Karpas-422 (cell line): ENCODE measurements around the gene DVL1. TPM values are rescaled to one million over a fixed set of nuclear protein-coding genes. Genes with fewer than 3 reads are reported as not detected.

Source experiments
- DNase-seq: peaks from one replicate; pipeline ENCODE4 v3.0.0-alpha.2; 2015
- H2AFZ ChIP-seq: fragments of 200-600 bp; sonication (generic); 2 replicates; pipeline ENCODE4 v1.6.1; 2014; ENCODE audit warnings: antibody characterized with exemption, low read length, mixed read lengths
- H3K27ac ChIP-seq: fragments of 200-600 bp; sonication (generic); 2 replicates; pipeline ENCODE4 v1.5.1; 2014; ENCODE audit warnings: mild to moderate bottlenecking, low read length, moderate library complexity
- H3K27me3 ChIP-seq: fragments of 200-600 bp; sonication (generic); 2 replicates; pipeline ENCODE4 v1.6.1; 2014; ENCODE audit warnings: low read length, mixed read lengths
- H3K36me3 ChIP-seq: fragments of 200-600 bp; sonication (generic); 2 replicates; pipeline ENCODE4 v1.6.1; 2014; ENCODE audit warnings: low read length, mixed read lengths; ENCODE audit not compliant: insufficient read depth
- H3K4me1 ChIP-seq: fragments of 200-600 bp; sonication (generic); 2 replicates; pipeline ENCODE4 v1.6.1; 2014; ENCODE audit warnings: mild to moderate bottlenecking, low read length, mixed read lengths
- H3K4me2 ChIP-seq: fragments of 200-600 bp; sonication (generic); 2 replicates; pipeline ENCODE4 v1.6.1; 2014; ENCODE audit warnings: low read length, low read depth, mild to moderate bottlenecking; ENCODE audit not compliant: poor library complexity, severe bottlenecking
- H3K4me3 ChIP-seq: fragments of 200-600 bp; sonication (generic); 2 replicates; pipeline ENCODE4 v1.5.1; 2014; ENCODE audit warnings: mild to moderate bottlenecking, antibody characterized with exemption, low read length, mixed read lengths
- H3K79me2 ChIP-seq: fragments of 200-600 bp; sonication (generic); 2 replicates; pipeline ENCODE4 v1.6.1; 2014; ENCODE audit warnings: mild to moderate bottlenecking, low read length, mixed read lengths
- H3K9ac ChIP-seq: fragments of 200-600 bp; sonication (generic); 2 replicates; pipeline ENCODE4 v1.6.0; 2014; ENCODE audit warnings: low read length
- H3K9me2 ChIP-seq: fragments of 200-600 bp; sonication (generic), shearing (Covaris generic); replicated peaks from 2 replicates; pipeline ENCODE4 v1.6.0; 2014; ENCODE audit warnings: mild to moderate bottlenecking, low read length, moderate library complexity; ENCODE audit not compliant: insufficient read depth
- H3K9me3 ChIP-seq: fragments of 300-700, 200-600 bp; sonication (generic); 2 replicates; pipeline ENCODE4 v1.6.1; 2014; ENCODE audit warnings: low read length, mixed read lengths
- H4K20me1 ChIP-seq: fragments of 200-600 bp; sonication (generic); 2 replicates; pipeline ENCODE4 v1.6.1; 2014; ENCODE audit warnings: mild to moderate bottlenecking, antibody characterized with exemption, low read length, low read depth; ENCODE audit not compliant: insufficient read depth
- total RNA-seq: library from RNA; depleted of rRNA; stranded (reverse); fragments of >200 nt; shearing (Covaris generic); gene quantifications from 2 replicates; pipeline ENCODE4 v1.2.3, GENCODE V29; 2014; ENCODE audit warnings: low replicate concordance

The DVL1 gene
- total RNA-seq, 1 experiment from 2014 or later = 36.0 TPM

- Histone ChIP-seq H3K9ac (no peak overlapping the region), H3K4me1 (0 out of 2 replicates have a peak, but pooled peaks cover 3% of the 10 kb centered on the region)
Measured at GRCh38 chr1:1361233-1361981, 12.2 kb upstream of the DVL1 start.

GRCh38 chr1:1360506-1361169 lies 11.4 kb upstream of the DVL1 start:
- Histone ChIP-seq H3K4me1 (0 out of 2 replicates have a peak, but pooled peaks cover 3% of the 10 kb centered on the region), H4K20me1 (no peaks in the 10 kb centered on the region), H3K27ac (no peak overlapping the region), H3K4me2 (no peak overlapping the region), H2AFZ (no peak overlapping the region), H3K4me3 (no peak overlapping the region), H3K36me3 (no peaks in the 10 kb centered on the region), H3K9ac (no peak overlapping the region), H3K9me3 (no peaks in the 10 kb centered on the region), H3K27me3 (no peaks in the 10 kb centered on the region), H3K79me2 (no peaks in the 10 kb centered on the region), H3K9me2 (no peaks in the 10 kb centered on the region)
- no peak for DNase-seq

More at GRCh38 chr1:1361233-1361981, 12.2 kb upstream of the DVL1 start:
- Histone ChIP-seq H3K4me3 (no peak overlapping the region), H2AFZ (no peak overlapping the region), H3K79me2 (no peaks in the 10 kb centered on the region), H3K27ac (no peak overlapping the region), H3K4me2 (no peak overlapping the region), H4K20me1 (no peaks in the 10 kb centered on the region), H3K27me3 (no peaks in the 10 kb centered on the region), H3K36me3 (no peaks in the 10 kb centered on the region), H3K9me3 (peaks cover 8% of the 10 kb centered on the region), H3K9me2 (no peaks in the 10 kb centered on the region)
- no peak for DNase-seq

- Histone ChIP-seq H3K4me2 (no peak overlapping the region), H3K79me2 (no peaks in the 10 kb centered on the region), H3K9ac (no peak overlapping the region), H3K27ac (no peak overlapping the region), H3K36me3 (no peaks in the 10 kb centered on the region), H3K4me3 (no peak overlapping the region), H3K9me3 (no peaks in the 10 kb centered on the region), H2AFZ (no peak overlapping the region), H3K4me1 (0 out of 2 replicates have a peak, but pooled peaks cover 3% of the 10 kb centered on the region), H3K9me2 (no peaks in the 10 kb centered on the region), H3K27me3 (no peaks in the 10 kb centered on the region), H4K20me1 (no peaks in the 10 kb centered on the region)
- DNase-seq = no peak
Measured at GRCh38 chr1:1359664-1360468, 10.6 kb upstream of the DVL1 start.

- H3K4me3 ChIP-seq = no peak overlapping the region
- H3K27ac ChIP-seq = no peak overlapping the region
- H3K9ac ChIP-seq = no peak overlapping the region
- H3K36me3 ChIP-seq = no peaks in the 10 kb centered on the region
- H3K27me3 ChIP-seq = no peaks in the 10 kb centered on the region
- H3K9me3 ChIP-seq = no peaks in the 10 kb centered on the region
- H3K4me2 ChIP-seq = no peak overlapping the region
- H3K79me2 ChIP-seq = no peaks in the 10 kb centered on the region
- 0 out of 2 replicates have a peak, but pooled peaks cover 3% of the 10 kb centered on the region for H3K4me1 ChIP-seq
- no peak overlapping the region for H2AFZ ChIP-seq
- DNase-seq = no peak
- no peaks in the 10 kb centered on the region for H3K9me2 ChIP-seq
- no peaks in the 10 kb centered on the region for H4K20me1 ChIP-seq
Measured at GRCh38 chr1:1359308-1359663, 10.1 kb upstream of the DVL1 start.

- H3K79me2 ChIP-seq = no peaks in the 10 kb centered on the region
- H3K36me3 ChIP-seq = no peaks in the 10 kb centered on the region
- H3K4me1 ChIP-seq = 0 out of 2 replicates have a peak, but pooled peaks cover 3% of the 10 kb centered on the region
- no peak within 1 kb of the TSS for H3K27ac ChIP-seq
- no peak within 1 kb of the TSS for H2AFZ ChIP-seq
- H4K20me1 ChIP-seq = no peaks in the 10 kb centered on the region
- no peak within 1 kb of the TSS for H3K4me3 ChIP-seq
- no peak for DNase-seq
- no peaks in the 10 kb centered on the region for H3K9me3 ChIP-seq
- no peaks in the 10 kb centered on the region for H3K27me3 ChIP-seq
- no peaks in the 10 kb centered on the region for H3K9me2 ChIP-seq
- H3K9ac ChIP-seq = no peak within 1 kb of the TSS
- H3K4me2 ChIP-seq = no peak within 1 kb of the TSS
Measured at GRCh38 chr1:1358433-1359271, 9.4 kb upstream of the DVL1 start, which contains the start of gene MXRA8. MXRA8 (minus strand) TSS chr1:1358555; CDS start chr1:1358504, 51 bp downstream.

GRCh38 chr1:1357871-1358432 lies 8.7 kb upstream of the DVL1 start:
- Histone ChIP-seq H3K4me2 (no peak overlapping the region), H3K9ac (no peak overlapping the region)
- no peak for DNase-seq

GRCh38 chr1:1356796-1357401 lies 7.7 kb upstream of the DVL1 start:
- no peaks in the 10 kb centered on the region for H3K9me2 ChIP-seq
- no peak overlapping the region for H3K4me2 ChIP-seq
- no peak overlapping the region for H3K9ac ChIP-seq
- DNase-seq = peak; percentile 59
- no peaks in the 10 kb centered on the region for H3K79me2 ChIP-seq
- H4K20me1 ChIP-seq = peaks cover 8% of the 10 kb centered on the region; the same call in 1 of the 2 replicates
- no peaks in the 10 kb centered on the region for H3K36me3 ChIP-seq
- peaks cover 17% of the 10 kb centered on the region for H3K4me1 ChIP-seq
- H2AFZ ChIP-seq = no peak overlapping the region
- no peak overlapping the region for H3K27ac ChIP-seq
- H3K9me3 ChIP-seq = no peaks in the 10 kb centered on the region
- no peak overlapping the region for H3K4me3 ChIP-seq
- H3K27me3 ChIP-seq = no peaks in the 10 kb centered on the region

More at GRCh38 chr1:1357871-1358432, 8.7 kb upstream of the DVL1 start:
- H3K27ac ChIP-seq = no peak overlapping the region
- no peaks in the 10 kb centered on the region for H3K79me2 ChIP-seq
- no peaks in the 10 kb centered on the region for H3K27me3 ChIP-seq
- H3K36me3 ChIP-seq = no peaks in the 10 kb centered on the region
- peaks cover 9% of the 10 kb centered on the region for H3K4me1 ChIP-seq
- no peaks in the 10 kb centered on the region for H3K9me2 ChIP-seq
- H3K4me3 ChIP-seq = no peak overlapping the region
- no peaks in the 10 kb centered on the region for H3K9me3 ChIP-seq
- no peaks in the 10 kb centered on the region for H4K20me1 ChIP-seq
- H2AFZ ChIP-seq = no peak overlapping the region
